Endothelial cell of umbilical vein (primary cell): ENCODE results near the gene SMIM44.

Experiments used
- EZH2 ChIP-seq: IDR thresholded peaks from 2 replicates; pipeline ENCODE4 v1.6.1; 2012; ENCODE audit warnings: borderline replicate concordance, low read depth, mild to moderate bottlenecking, moderate library complexity, low read length, inconsistent platforms; ENCODE audit not compliant: severe bottlenecking
- FOS ChIP-seq: IDR thresholded peaks from 2 replicates; pipeline ENCODE4 v1.6.1; 2011; ENCODE audit warnings: mild to moderate bottlenecking, low read length, moderate library complexity, borderline replicate concordance; ENCODE audit not compliant: insufficient read depth
- JUN ChIP-seq: IDR thresholded peaks from 2 replicates; pipeline ENCODE4 v1.6.1; 2011; ENCODE audit warnings: borderline replicate concordance, low read depth; ENCODE audit not compliant: insufficient read length, insufficient read depth
- MYC ChIP-seq: IDR thresholded peaks from one replicate; pipeline ENCODE4 v1.6.1; 2011; ENCODE audit warnings: mild to moderate bottlenecking, low read depth, low read length
- POLR2A ChIP-seq: IDR thresholded peaks from 2 replicates; pipeline ENCODE4 v1.6.1; 2012; ENCODE audit warnings: low read depth, mild to moderate bottlenecking, control low read depth, low read length
- POLR2AphosphoS5 ChIP-seq: IDR thresholded peaks from 2 replicates; pipeline ENCODE4 v1.6.1; 2012; ENCODE audit warnings: low read depth, mild to moderate bottlenecking, control low read depth, low read length, moderate library complexity; ENCODE audit not compliant: insufficient read depth
- TF ChIP-seq, protein P1 (sequence below), 2 donors: IDR thresholded peaks; 1 replicate in 1 of 2; 2 replicates in 1 of 2; pipeline ENCODE4 v1.5.1; 2011; ENCODE audit warnings: low read length in 2 of 2, mild to moderate bottlenecking in 2 of 2, moderate library complexity in 2 of 2, control low read depth in 1 of 2, inconsistent platforms in 1 of 2, low read depth in 1 of 2; ENCODE audit not compliant: insufficient read depth in 1 of 2; ENCODE audit errors: extremely low read depth in 1 of 2

DNA sequence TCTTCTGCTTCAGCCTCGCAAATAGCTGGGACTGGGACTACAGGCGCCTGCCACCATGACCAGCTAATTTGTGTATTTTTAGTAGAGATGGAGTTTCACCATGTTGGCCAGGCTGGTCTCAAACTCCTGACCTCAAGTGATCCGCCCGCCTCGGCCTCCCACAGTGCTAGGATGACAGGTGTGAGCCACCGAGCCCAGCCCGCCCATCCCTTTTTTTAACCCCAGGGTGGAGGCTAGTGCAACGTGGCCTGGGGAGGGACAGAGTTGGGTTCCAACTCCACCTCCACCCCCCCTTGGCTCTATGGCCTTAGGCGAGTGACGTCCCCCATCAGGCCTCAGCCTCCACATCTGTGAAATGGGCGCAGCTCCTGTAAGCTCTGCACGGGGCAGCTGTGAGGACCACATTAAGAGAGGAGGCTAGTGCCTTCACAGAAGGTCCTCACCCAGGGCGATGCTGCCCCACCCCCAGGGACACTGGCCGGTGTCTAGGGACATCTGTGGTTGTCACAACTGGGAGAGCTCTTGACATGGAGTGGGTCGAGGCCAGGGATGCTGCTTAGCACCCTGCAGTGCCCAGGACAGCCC lies 40.7 kb downstream of the SMIM44 start:
- TF ChIP-seq, protein P1, sequence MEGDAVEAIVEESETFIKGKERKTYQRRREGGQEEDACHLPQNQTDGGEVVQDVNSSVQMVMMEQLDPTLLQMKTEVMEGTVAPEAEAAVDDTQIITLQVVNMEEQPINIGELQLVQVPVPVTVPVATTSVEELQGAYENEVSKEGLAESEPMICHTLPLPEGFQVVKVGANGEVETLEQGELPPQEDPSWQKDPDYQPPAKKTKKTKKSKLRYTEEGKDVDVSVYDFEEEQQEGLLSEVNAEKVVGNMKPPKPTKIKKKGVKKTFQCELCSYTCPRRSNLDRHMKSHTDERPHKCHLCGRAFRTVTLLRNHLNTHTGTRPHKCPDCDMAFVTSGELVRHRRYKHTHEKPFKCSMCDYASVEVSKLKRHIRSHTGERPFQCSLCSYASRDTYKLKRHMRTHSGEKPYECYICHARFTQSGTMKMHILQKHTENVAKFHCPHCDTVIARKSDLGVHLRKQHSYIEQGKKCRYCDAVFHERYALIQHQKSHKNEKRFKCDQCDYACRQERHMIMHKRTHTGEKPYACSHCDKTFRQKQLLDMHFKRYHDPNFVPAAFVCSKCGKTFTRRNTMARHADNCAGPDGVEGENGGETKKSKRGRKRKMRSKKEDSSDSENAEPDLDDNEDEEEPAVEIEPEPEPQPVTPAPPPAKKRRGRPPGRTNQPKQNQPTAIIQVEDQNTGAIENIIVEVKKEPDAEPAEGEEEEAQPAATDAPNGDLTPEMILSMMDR (IDR thresholded peaks at IDR 0.05; ENCODE audit: extremely low read depth in 1 of 2, insufficient read depth in 1 of 2, low read depth in 1 of 2, low read length in 2 of 2), result no peak
- TF ChIP-seq POLR2A (no peak), JUN (no peak), EZH2 (no peak), MYC (no peak), POLR2AphosphoS5 (no peak), FOS (no peak)
